HG02870 (cell line): Measurements from ENCODE around the gene HBS1L.

Experiments used
- ATAC-seq: cut with Tn5 transposase; IDR thresholded peaks from one replicate; pipeline ENCODE4 v1.9.1; 2021; ENCODE audit warnings: mild to moderate bottlenecking, moderate library complexity; ENCODE audit not compliant: unreplicated experiment

HBS1L gene

DNA sequence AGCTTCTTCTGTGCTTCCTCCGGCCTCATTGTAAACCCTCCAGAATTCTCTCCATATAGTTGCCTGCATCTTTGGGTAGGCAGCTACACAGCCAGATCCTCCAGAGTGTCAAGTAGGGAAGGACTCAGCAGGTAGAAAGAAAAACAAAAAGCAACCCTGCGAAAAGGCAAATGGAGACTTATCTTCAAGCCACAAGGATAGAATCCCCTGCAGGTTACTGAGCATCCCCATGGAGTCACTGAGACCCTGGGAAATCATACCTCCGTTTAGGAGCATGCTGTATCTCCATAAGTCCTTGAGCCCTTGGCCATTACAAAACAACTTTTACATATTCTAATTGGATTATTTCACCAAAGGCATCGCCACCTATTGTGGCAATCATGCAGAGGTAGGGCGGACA is 133.3 kb downstream of the HBS1L start:
- ATAC-seq: no peak

DNA sequence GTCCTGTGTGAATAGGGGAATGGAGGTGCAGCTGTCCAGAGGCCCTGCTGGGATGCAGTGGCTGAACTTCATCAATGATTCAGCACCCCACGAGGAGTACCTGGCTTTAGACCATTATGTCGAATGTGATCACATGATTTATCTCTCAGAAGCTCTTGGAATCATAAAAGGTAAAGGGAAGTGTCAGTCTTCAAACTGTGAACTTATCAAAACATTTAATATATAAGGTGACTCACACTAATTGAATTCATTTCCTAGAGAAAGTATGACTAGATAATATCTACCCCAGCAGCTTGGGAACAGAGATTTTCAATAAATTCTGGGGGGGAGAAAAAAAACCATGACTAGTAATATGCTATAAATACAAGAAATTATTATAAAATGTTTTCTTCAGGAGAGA is 134.2 kb downstream of the HBS1L start:
- ATAC-seq: no peak

DNA sequence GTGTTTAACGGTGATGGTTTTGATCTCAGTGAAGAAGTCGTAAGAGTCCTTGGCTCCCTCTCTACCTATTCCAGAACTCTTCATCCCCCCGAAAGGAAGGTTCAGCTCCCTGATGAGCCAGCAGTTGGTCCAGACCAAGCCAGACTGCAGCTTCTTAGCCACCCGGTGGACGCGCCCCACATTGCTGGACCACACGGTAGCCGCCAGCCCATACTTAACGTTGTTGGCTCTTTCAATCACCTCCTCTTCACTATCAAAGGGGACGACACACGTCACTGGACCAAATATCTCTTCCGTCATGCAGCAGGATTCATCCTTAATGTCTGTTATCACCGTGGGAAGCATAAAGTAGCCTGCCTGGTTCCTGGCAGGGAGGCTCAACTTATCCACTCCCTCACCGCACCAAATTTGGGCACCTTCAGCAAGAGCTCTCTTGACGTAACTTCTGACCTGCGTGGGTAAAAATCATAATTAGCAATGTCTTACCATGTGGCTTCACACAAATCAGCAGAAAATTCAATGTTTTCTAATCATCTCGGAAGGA is 136.1 kb downstream of the HBS1L start:
- ATAC-seq: no peak

DNA sequence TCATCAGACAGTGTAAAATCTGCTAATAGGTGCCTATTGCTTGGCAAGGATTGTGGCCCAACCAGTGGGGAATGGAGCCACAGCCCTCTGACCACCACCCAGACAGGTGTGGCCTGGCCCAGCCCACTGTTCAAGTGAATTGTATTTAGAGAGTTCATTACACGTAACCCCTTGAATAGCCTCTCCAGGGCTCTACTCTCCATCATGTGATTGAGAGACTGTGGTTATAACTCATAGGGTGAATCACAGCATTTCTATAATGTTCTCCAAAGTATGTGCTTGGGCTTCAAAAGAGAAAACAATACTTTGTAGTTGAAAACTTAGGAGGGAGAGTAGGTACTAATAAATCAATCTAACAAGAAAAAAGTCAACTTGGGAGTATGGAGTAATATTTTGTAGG is 143.1 kb downstream of the HBS1L start:
- no peak for ATAC-seq

DNA sequence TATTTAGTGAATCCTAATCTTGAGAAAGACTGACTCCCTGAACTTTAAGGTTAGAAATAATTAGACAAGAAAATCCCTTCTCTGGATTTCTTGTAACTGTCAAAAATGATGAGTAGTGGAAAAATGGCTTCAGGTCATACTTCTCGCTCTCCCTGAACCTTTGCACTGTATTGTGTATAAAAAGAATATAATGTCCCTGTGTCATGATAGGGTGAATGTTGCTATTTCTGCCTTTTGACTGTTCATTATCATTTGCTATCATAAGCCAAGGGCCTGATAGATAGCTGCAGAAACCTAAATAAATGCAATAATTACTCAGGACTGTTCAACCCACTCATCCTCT is 144.1 kb downstream of the HBS1L start:
- ATAC-seq: no peak
